Rectal smooth muscle tissue (tissue), 1 donor: ENCODE results near the gene WDR45B.

Experiments used
- H3K27ac ChIP-seq: one replicate; pipeline ENCODE4 v1.7.0; 2013; ENCODE audit warnings: low read depth, low read length, inconsistent platforms
- H3K27me3 ChIP-seq: one replicate; pipeline ENCODE4 v1.7.0; 2013; ENCODE audit warnings: low read length; ENCODE audit not compliant: control insufficient read depth, insufficient read depth
- H3K36me3 ChIP-seq: one replicate; pipeline ENCODE4 v1.7.0; 2013; ENCODE audit warnings: low read length; ENCODE audit not compliant: control insufficient read depth, insufficient read depth
- H3K4me1 ChIP-seq: one replicate; pipeline ENCODE4 v1.7.0; 2013; ENCODE audit warnings: low read length; ENCODE audit not compliant: control insufficient read depth, insufficient read depth
- H3K4me3 ChIP-seq: one replicate; pipeline ENCODE4 v1.7.0; 2013; ENCODE audit warnings: low read length
- H3K9ac ChIP-seq: one replicate; pipeline ENCODE4 v1.7.0; 2013; ENCODE audit warnings: low read length

The WDR45B gene

DNA sequence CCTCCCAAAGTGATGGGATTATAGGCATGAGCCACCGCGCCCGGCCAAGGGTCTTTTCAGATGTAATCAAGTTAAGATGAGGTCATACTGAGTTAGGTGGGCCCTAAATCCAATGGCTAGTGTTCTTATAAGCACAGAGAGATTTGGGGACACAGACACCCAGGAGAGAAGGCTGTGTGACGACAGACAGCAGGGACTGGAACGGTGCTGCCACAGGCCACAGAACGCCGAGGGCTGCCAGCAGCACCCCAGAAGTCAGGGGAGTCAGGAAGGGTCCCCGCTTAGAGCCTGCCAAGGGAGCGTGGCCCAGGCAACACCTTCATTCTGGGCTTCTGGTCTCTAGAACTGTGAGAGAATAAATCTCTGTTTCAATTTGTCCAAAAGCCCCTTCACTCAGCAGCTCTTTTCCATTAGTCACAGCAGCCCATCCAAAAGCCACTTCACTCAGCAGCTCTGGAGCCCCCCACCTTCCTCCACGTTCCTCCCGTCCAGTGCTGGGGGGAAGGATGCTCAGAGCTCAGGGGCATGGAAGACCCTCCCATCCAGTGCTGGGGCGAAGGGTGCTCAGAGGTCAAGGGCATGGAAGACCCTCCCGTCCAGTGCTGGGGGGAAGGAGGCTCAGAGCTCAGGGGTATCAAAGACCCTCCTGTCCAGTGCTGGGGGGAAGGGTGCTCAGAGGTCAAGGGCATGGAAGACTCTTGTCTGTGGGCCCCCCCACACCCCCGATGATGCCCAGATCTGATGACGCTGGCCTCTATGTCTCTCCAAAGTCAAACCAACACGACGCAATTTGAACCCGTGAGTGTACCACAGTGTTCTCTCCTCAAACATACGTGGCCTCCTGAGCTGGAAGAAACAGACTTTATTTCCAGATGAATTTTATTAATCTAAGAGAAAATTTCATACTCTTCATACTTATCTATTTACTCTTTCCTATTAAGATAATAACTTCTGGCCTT, 38.4 kb upstream of the WDR45B start:
- no peak overlapping the region for H3K27ac ChIP-seq
- H3K27me3 ChIP-seq = no peaks in the 10 kb centered on the region
- peaks cover 4% of the 10 kb centered on the region for H3K36me3 ChIP-seq
- no peaks in the 10 kb centered on the region for H3K4me1 ChIP-seq
- H3K9ac ChIP-seq = no peak overlapping the region
- H3K4me3 ChIP-seq = no peak overlapping the region

DNA sequence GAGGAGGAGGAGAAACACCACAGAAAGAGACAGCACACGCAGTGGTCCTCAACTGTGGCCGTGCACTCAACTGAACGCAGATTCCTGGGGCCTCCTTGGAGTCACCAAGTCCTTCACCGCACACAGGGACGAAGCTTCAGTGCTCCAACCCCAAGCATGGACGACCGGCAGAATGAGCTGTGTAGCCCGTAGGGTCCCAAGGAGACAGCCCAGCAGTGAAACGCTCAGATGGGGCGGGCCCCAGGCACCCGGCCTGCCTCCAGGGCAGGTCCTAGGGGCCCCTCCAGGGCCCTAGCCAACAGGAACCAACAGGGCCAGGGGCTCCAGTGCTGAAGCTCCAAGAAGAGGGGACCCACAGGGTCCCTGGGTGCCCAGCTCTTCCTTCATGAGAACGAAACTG, 37.0 kb upstream of the WDR45B start:
- Histone ChIP-seq H3K4me1 (no peaks in the 10 kb centered on the region), H3K9ac (no peak overlapping the region), H3K36me3 (no peaks in the 10 kb centered on the region), H3K4me3 (no peak overlapping the region), H3K27ac (no peak overlapping the region), H3K27me3 (no peaks in the 10 kb centered on the region)

DNA sequence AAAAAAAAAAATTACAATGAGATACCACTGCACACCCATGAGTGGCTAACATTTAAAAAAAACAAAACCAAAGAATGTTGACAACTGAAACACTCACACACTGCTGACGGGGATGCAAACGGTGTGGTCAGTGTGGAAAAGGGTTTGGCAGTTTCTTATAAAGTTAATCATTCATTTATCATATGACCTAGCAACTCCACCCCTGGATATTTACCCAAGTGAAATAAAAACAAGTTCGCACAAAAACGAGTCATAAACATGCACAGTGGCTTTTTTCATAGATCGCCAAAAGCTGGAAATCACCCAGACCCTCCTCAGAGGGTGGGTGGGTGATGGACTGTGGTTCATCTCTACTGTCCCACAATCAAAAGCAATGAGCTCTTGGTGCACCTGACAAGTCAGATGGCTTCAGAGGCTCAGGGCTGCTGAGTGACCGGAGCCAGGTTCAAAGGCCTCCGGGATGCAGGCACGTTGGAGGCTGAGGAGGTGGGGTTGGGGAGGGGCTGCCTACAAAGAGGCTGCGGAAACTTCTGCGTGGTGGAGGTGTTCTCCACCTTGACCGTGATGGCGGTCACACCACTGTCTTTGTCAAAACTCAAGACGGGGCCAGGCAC, 36.1 kb upstream of the WDR45B start:
- no peaks in the 10 kb centered on the region for H3K4me1 ChIP-seq
- H3K27ac ChIP-seq = no peak overlapping the region
- H3K9ac ChIP-seq = no peak overlapping the region
- no peaks in the 10 kb centered on the region for H3K36me3 ChIP-seq
- no peaks in the 10 kb centered on the region for H3K27me3 ChIP-seq
- H3K4me3 ChIP-seq = no peak overlapping the region

DNA sequence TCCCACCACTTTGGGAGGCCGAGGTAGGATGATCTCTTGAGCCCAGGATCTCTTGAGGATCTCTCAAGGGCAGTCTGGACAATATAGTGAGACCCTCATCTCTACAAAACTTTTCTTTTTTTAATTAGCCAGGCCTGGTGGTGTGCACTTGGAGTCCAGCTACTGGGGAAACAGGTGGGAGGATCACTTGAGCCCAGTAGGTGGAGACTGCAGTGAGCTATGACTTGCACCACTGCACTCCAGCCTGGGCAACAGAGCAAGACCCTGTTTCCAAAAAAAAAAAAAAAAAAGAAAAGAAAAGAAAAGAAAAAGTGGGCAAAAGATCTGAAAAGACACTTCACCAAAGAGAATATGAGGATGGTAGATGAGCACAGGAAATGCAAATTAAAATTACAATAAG, 35.3 kb upstream of the WDR45B start:
- Histone ChIP-seq H3K9ac (no peak overlapping the region), H3K27me3 (no peaks in the 10 kb centered on the region), H3K27ac (no peak overlapping the region), H3K36me3 (no peaks in the 10 kb centered on the region), H3K4me3 (no peak overlapping the region), H3K4me1 (no peaks in the 10 kb centered on the region)

DNA sequence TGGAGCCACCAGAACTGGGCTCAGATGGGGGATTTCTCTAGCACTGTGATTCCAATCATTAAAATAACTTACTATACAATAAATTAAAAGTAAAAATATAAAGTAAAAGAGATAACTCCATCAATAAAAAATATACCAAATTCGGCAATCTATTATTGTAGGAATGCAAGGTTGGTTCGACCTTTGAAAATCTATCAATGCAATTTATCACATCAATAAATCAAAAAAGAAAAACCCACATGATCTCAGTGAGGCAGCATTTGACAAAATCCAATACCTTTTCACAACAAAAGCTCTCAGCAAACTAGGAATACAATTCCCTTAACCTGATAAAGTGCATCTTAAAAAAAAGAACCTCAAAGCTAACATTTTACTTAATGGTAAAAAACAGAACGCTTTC, 33.3 kb upstream of the WDR45B start:
- H3K9ac ChIP-seq = no peak overlapping the region
- H3K27ac ChIP-seq = no peak overlapping the region
- H3K27me3 ChIP-seq = no peaks in the 10 kb centered on the region
- no peaks in the 10 kb centered on the region for H3K36me3 ChIP-seq
- no peak overlapping the region for H3K4me3 ChIP-seq
- no peaks in the 10 kb centered on the region for H3K4me1 ChIP-seq

DNA sequence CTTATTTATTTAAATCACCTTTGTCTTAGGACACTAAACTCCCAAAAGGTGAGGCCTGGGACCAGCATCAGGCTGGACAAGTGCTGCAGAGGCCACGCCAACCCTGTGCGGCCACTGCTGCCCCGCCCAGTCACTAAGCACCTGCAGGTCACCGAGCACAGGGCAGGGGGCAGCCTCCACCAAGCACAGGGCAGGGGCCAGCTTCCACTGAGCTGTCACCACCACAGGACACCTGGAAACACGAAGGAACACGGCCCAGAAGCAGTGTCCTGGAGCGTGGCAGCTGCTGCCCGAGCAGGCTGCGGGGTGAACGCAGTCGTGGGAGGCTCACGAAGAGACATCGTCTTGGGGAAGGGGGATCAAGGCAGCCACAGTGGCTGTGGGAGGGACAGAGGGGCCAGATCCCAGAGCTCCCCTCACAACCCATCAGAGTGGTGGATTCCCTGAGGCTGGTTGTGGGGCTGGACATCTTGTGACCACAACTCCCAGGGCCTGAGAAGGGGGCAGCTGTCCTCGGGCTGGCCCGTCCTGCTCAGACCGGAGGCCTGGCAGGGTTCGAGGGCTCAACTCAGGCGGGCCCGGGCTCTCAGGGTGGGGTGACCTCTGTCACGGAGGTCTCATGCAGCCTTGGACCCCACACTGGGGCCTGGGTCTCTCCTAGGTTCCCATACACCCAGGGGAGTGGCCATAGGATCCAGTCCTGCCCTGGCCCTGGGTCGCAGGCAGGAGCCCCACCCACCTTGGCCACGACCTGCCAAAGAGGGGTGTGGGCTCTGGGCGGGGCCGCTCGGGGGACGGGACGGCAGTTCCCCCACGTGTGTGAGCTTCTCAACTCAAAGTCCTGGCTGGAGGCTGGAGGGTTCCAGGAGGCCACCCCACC, 31.6 kb upstream of the WDR45B start:
- H3K27ac ChIP-seq = no peak overlapping the region
- H3K9ac ChIP-seq = no peak overlapping the region
- no peak overlapping the region for H3K4me3 ChIP-seq
- no peaks in the 10 kb centered on the region for H3K4me1 ChIP-seq
- H3K27me3 ChIP-seq = no peaks in the 10 kb centered on the region
- no peaks in the 10 kb centered on the region for H3K36me3 ChIP-seq

DNA sequence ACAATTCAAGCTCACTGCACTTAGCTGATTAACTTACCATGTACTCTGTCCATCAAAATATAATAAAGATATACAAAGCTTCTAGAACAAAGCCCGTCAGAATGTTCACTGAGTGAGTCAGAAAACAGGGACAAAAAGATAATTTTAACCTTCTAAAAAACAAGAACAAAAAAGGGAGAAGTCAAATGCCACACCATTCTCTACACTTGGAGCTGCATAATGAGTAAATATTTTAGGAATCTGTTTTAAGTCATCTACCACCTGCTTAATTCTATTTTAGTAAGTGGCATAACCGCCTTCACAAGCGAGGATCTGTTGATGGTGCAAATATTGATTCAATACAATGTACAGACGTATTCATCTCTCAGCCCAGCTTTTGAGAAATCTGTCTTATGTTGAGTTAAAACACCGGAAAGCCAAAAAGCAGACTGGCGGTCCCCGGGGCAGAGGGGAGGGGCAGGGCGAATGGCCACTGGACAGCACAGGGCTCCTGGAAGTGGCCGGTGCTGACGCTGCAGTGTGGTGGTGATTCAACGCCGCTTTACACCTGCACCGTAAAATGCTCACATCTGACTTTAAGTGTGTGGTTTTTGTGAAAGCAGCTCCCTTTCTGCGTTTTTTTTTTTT, 30.1 kb upstream of the WDR45B start:
- Histone ChIP-seq H3K27ac (no peak overlapping the region), H3K9ac (no peak overlapping the region), H3K4me3 (no peak overlapping the region)

DNA sequence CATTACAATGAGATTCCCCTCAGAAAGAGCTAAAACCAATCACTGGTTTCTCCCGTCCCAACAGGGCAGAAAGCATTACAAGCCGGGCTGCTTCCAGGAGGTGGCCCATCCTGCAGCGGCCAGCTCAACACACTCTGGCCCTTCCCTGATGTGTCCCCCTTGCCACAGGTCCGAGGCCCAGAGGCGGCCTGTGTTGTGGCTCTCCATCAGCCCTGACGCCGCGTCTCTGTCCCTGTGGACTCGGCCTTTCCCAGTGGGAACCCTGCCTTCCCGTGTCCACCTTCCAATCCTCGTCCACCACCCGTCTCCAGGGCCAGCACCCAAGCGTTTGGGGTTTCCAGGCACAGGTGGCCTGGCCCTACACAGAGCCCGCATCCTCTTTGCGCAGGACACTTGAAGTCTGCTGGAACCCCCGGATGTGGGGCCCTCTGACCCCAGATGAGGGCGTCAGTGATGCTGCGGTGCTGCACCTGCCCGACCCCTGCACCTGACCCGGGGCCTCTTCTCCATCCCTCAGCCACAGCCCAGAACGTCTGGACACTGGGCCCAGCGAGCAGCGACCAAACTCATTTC, 29.2 kb upstream of the WDR45B start:
- Histone ChIP-seq H3K4me3 (no peak overlapping the region), H3K27ac (no peak overlapping the region), H3K27me3 (no peaks in the 10 kb centered on the region), H3K4me1 (no peaks in the 10 kb centered on the region), H3K9ac (no peak overlapping the region), H3K36me3 (no peaks in the 10 kb centered on the region)

More for the DNA sequence above, 30.1 kb upstream of the WDR45B start:
- no peaks in the 10 kb centered on the region for H3K36me3 ChIP-seq
- H3K4me1 ChIP-seq = no peaks in the 10 kb centered on the region
- H3K27me3 ChIP-seq = no peaks in the 10 kb centered on the region

DNA sequence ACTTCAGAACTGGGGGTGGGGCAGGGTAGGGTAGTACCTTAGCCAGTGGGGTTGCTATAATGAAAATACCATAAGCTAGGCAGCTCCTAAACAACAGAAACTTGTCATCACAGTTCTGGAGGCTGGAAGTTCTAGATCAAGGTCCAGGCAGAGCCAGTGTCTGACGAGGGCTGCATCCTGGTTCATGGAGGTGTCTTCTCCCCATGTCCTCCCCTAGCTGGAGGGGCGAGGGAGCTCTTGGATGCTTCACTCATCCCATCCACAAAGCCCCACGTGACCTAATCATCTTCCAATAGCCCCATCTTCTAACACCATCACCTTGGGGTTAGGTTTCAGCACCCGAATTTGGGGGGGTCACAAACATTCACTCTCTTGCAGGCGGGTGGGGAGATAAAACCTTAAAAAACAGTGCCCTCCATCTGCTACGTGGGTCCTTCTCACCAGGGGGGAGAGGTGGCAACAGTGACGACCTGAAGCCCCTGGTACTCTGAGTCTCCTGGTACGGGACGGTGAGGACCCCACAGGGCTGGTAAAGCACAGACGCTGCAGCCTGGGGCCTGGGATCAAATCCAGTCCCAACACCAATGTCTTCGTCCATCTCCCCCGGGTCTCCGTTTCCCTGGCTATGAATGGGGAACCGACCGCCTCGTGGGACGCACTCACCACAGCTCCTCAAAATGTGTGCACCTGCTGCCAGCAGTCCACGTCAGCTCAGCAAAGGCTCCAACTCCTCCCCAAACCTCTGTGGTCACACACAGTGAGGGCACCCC, 27.4 kb upstream of the WDR45B start:
- H3K9ac ChIP-seq = no peak overlapping the region

DNA sequence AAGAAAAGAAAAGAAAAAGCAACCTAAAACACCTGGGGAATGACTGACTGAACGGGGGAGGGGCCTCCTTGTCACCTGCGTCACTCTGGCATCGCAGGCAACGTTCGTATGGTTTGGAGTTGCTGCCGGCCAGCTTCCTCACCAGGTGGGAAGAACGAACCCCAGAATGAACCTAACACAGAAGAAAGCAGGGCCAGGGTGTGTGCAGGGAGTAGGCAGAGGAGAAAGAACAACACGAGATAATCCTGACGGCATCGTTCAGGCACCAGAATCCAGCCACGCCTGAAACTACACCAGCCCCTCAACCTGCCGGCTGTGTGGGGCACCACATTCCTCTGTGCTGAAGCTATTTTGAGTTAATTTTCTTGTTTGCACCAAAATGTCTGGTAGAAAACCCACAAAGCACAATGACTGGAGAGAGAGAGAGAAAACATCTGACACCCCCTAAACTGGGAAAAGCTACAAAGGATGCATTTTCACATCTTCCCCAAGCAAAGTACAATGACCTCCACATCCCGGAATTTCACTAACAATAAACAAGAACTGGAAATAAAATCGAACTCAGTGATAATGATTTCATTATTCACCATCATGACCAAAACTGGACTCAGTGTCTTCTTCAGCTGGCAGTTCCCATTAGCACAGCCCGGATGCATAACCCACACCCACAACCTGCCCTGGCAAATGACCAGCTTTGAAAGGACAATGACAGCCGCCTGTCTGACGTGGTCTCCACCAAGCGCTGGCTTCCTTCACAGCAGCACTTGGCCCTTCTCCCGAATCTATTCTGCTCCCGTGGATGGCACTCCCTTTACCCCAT, 26.6 kb upstream of the WDR45B start:
- H3K4me1 ChIP-seq = no peaks in the 10 kb centered on the region
- H3K27me3 ChIP-seq = no peaks in the 10 kb centered on the region
- H3K27ac ChIP-seq = no peak overlapping the region
- no peak overlapping the region for H3K9ac ChIP-seq
- H3K4me3 ChIP-seq = no peak overlapping the region
- H3K36me3 ChIP-seq = no peaks in the 10 kb centered on the region

More for the DNA sequence above, 27.4 kb upstream of the WDR45B start:
- H3K27me3 ChIP-seq = no peaks in the 10 kb centered on the region
- no peak overlapping the region for H3K4me3 ChIP-seq
- no peaks in the 10 kb centered on the region for H3K36me3 ChIP-seq
- H3K27ac ChIP-seq = no peak overlapping the region
- no peaks in the 10 kb centered on the region for H3K4me1 ChIP-seq
